Fibroblast of villous mesenchyme (primary cell): ENCODE data around the gene ARGLU1. TPM values are rescaled to one million over a fixed set of nuclear protein-coding genes. Genes with fewer than 3 reads are reported as not detected.
A peak's percentile ranks its signal among the peaks of the same experiment; 100 is the strongest.

Experiments
- DNase-seq: peaks from one replicate; pipeline ENCODE4 v3.0.0-alpha.2; 2010; ENCODE audit warnings: low read depth
- H3K4me3 ChIP-seq: 2 replicates; pipeline ENCODE4 v1.5.1; 2011; ENCODE audit warnings: low read depth, mild to moderate bottlenecking, low read length
- CTCF ChIP-seq: IDR thresholded peaks from 2 replicates; pipeline ENCODE4 v1.5.1; 2012; ENCODE audit warnings: low read depth, mild to moderate bottlenecking, low read length; ENCODE audit not compliant: insufficient read depth
- total RNA-seq: library from RNA; depleted of rRNA; stranded (reverse); fragments of >200 nt; gene quantifications from 2 replicates; pipeline ENCODE4 v1.2.3, GENCODE V29; 2012

ARGLU1 gene
- total RNA-seq, result 44.1 and 51.0 TPM in 2 replicates

GRCh38 chr13:106567474-106568298, at the start of gene ARGLU1:
Gene ARGLU1 (minus strand): TSS chr13:106568137. CDS start chr13:106567919, 218 bp downstream.
- peak within 1 kb of the TSS; percentile 96 for H3K4me3 ChIP-seq
- no peak for TF ChIP-seq CTCF
- peak; percentile 92 for DNase-seq

GRCh38 chr13:106617561-106617960, 49.6 kb upstream of the ARGLU1 start:
- TF ChIP-seq CTCF, result no peak
- DNase-seq, result no peak

GRCh38 chr13:106616729-106617128, 48.8 kb upstream of the ARGLU1 start:
- no peak for TF ChIP-seq CTCF
- no peak overlapping the region for H3K4me3 ChIP-seq
- no peak for DNase-seq

More at GRCh38 chr13:106617561-106617960, 49.6 kb upstream of the ARGLU1 start:
- no peak overlapping the region for H3K4me3 ChIP-seq

- H3K4me3 ChIP-seq, result no peak overlapping the region
These were observed 46.9 kb upstream of the ARGLU1 start for GRCh38 chr13:106614874-106615273.

GRCh38 chr13:106612688-106613087, 44.8 kb upstream of the ARGLU1 start:
- H3K4me3 ChIP-seq, result no peak overlapping the region
- DNase-seq, result peak; percentile 58
- TF ChIP-seq CTCF, result no peak

More at GRCh38 chr13:106614874-106615273, 46.9 kb upstream of the ARGLU1 start:
- no peak for TF ChIP-seq CTCF
- no peak for DNase-seq

DNA sequence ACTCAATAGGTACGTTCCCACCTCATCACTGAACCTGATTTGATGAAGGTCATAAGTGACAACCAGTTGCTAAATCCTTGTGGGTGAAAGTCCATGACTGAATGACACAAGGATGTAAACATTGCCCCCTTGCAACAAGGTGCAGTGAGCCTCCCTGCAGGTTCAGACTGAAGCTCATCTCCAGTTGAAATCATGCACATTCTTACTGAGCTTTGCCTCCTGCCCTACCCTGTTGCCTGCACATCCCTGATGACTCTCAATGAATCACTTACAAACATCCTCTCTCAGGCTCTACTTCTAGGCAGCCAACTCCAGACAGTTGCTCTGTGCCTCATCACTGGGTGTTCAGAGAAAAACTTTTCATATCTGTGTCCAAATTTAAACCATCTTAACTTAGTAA, 42.5 kb upstream of the ARGLU1 start:
- no peak for DNase-seq
- H3K4me3 ChIP-seq, result no peak overlapping the region
- TF ChIP-seq CTCF, result no peak
